CD1c-positive myeloid dendritic cell (primary cell): ENCODE measurements around the gene SLC66A1.

Source experiments
- DNase-seq: peaks from one replicate; pipeline ENCODE4 v3.0.0-alpha.2; 2016; ENCODE audit errors: extremely low spot score

The SLC66A1 gene

GRCh38 chr1:19305880-19306279, 6.2 kb upstream of the SLC66A1 start:
- no peak for DNase-seq

- no peak for DNase-seq
Observed at GRCh38 chr1:19306941-19307340, 5.2 kb upstream of the SLC66A1 start.

- DNase-seq, result no peak
Observed at GRCh38 chr1:19307794-19308508, 4.2 kb upstream of the SLC66A1 start.

GRCh38 chr1:19308509-19308907, 3.6 kb upstream of the SLC66A1 start:
- DNase-seq, result no peak

- DNase-seq, result no peak
Observed at GRCh38 chr1:19309123-19309813, 2.9 kb upstream of the SLC66A1 start.

- no peak for DNase-seq
Observed at GRCh38 chr1:19310061-19310460, 2.1 kb upstream of the SLC66A1 start.

GRCh38 chr1:19310720-19311502, 1.2 kb upstream of the SLC66A1 start:
- DNase-seq, result no peak

GRCh38 chr1:19311503-19311930, 609 bp upstream of the SLC66A1 start:
- DNase-seq, result no peak

GRCh38 chr1:19312782-19313635, 883 bp downstream of the SLC66A1 start:
- DNase-seq, result no peak

- no peak for DNase-seq
Observed at GRCh38 chr1:19313636-19313959, 1.5 kb downstream of the SLC66A1 start.

GRCh38 chr1:19313961-19314882, 2.1 kb downstream of the SLC66A1 start:
- DNase-seq, result peak; percentile 59

- peak; percentile 63 for DNase-seq
Observed at GRCh38 chr1:19315378-19316198, 3.5 kb downstream of the SLC66A1 start.

GRCh38 chr1:19317126-19317910, 5.2 kb downstream of the SLC66A1 start:
- no peak for DNase-seq

- DNase-seq, result no peak
Observed at GRCh38 chr1:19319196-19319595, 7.1 kb downstream of the SLC66A1 start.

GRCh38 chr1:19321071-19321470, 8.9 kb downstream of the SLC66A1 start:
- DNase-seq, result no peak

- DNase-seq, result peak; percentile 33
Observed at GRCh38 chr1:19322481-19322880, 10.4 kb downstream of the SLC66A1 start.

GRCh38 chr1:19323987-19324664, 12.0 kb downstream of the SLC66A1 start:
- DNase-seq, result no peak

- DNase-seq, result no peak
Observed at GRCh38 chr1:19324665-19324990, 12.5 kb downstream of the SLC66A1 start.
